C4-2B (cell line): Measurements from ENCODE around the gene CUL3.

Source experiments
- H3K27ac ChIP-seq: fragments of 450-650 bp; 2 replicates; pipeline ENCODE4 v1.5.1; 2017
- ZFX ChIP-seq: fragments of 450-650 bp; IDR thresholded peaks from 2 replicates; pipeline ENCODE4 v1.6.1; 2017
- TF ChIP-seq, protein P1 (sequence below): fragments of 450-650 bp; conservative IDR thresholded peaks from 2 replicates; pipeline ENCODE4 v1.5.1; 2017; ENCODE audit warnings: mild to moderate bottlenecking

Gene CUL3

DNA sequence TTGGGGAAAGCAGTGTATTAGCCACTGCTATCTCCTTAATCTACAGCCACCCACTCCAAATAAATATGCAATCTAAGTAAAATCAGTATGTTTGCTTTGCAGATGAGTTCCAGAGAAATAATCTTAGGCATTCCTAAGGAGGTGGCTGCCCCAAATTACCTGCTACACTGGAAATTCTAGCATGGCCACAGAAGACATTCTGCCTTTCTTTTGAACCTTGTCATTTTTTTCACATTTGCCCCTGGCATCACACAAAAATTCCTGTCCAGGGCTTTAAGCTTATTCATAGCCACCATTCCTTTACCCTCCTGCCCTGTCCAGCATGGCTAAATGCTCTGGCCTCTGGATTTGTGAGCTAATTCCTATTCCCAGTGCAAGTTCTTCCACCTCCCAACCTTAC, 146.4 kb downstream of the CUL3 start:
- no peak overlapping the region for H3K27ac ChIP-seq
- TF ChIP-seq ZFX, result no peak
- TF ChIP-seq, protein P1, sequence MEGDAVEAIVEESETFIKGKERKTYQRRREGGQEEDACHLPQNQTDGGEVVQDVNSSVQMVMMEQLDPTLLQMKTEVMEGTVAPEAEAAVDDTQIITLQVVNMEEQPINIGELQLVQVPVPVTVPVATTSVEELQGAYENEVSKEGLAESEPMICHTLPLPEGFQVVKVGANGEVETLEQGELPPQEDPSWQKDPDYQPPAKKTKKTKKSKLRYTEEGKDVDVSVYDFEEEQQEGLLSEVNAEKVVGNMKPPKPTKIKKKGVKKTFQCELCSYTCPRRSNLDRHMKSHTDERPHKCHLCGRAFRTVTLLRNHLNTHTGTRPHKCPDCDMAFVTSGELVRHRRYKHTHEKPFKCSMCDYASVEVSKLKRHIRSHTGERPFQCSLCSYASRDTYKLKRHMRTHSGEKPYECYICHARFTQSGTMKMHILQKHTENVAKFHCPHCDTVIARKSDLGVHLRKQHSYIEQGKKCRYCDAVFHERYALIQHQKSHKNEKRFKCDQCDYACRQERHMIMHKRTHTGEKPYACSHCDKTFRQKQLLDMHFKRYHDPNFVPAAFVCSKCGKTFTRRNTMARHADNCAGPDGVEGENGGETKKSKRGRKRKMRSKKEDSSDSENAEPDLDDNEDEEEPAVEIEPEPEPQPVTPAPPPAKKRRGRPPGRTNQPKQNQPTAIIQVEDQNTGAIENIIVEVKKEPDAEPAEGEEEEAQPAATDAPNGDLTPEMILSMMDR, result no peak

- no peak for TF ChIP-seq ZFX
- TF ChIP-seq, protein P1, result no peak
- H3K27ac ChIP-seq, result no peak overlapping the region
Measured at GRCh38 chr2:224436634-224437033, 148.5 kb downstream of the CUL3 start.

DNA sequence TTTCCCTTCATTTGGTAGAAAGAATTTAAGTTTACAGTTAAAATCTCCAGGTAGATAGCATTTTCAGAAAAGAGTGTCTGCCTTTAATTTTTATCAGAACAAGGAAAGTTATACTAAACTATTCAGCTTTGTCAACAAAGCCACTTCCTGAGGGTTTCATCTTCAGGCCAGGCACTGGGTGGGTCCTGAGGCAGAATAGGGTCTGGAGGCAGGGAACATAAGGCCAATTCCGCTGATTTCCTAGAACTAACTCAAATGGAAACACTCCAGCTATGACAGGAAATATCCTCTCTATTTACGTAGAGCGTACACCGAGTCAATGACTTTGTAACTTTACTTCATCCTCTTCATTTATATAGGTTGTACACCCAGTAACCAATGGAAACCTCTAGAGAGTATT, 150.5 kb downstream of the CUL3 start:
- TF ChIP-seq ZFX, result no peak
- TF ChIP-seq, protein P1, result no peak
- H3K27ac ChIP-seq, result no peak overlapping the region

DNA sequence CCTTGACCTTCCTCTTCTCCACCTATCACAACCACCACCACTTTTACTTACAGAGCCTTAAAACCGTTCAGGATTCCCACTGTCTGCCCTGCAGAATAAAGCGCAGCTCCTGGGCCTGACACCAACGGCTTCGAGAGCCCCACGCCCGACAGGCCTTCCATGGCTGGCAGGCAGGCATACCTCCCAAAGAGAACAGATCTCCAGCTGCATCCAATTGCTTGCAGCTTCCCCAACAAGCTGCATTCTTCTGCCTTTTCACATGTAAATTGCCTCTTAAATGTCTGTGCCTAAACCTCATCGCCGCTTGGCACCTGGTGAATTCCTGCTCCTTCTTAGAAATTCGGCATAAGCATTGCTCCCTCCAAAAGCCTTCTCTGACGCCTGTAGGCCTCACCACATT, 151.7 kb downstream of the CUL3 start:
- no peak for TF ChIP-seq ZFX
- TF ChIP-seq, protein P1, result no peak
- no peak overlapping the region for H3K27ac ChIP-seq

GRCh38 chr2:224432003-224432579, 153.1 kb downstream of the CUL3 start:
- no peak for TF ChIP-seq ZFX
- TF ChIP-seq, protein P1, result no peak
- no peak overlapping the region for H3K27ac ChIP-seq

GRCh38 chr2:224429441-224429810, 155.7 kb downstream of the CUL3 start:
- TF ChIP-seq ZFX, result no peak
- TF ChIP-seq, protein P1, result no peak
- no peak overlapping the region for H3K27ac ChIP-seq

DNA sequence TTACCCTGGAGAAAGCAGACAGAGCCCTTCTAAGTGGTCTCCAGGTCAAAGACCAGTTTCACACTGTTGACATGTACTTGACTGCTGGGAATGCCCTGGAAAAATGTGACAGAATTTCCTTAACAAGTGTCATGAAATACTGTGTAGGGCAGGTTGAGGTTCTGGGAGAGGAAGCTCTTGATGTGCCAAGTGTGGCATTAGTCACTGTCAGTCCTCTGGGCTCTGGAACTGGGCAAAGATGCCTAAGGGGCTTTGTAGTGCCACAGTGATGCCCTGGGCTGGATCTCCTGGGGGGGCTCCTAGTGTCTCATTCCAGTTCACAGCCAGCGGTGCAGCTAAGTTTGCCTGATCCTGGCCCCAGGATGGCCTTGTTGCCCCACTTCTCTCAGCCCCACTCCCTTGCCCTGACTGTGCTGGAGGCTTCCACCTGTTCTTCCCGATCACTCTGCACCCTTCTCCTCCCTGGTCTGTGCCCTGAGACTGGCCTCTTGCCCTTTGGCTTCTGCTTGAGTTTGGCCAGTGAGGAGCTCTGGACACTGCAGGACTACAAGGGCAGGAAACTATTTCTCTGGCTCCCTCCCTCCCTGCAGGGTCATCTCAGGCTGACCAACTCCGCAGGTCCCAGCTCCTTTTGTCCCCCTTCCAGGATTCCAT, 156.2 kb downstream of the CUL3 start:
- no peak overlapping the region for H3K27ac ChIP-seq
- no peak for TF ChIP-seq ZFX
- TF ChIP-seq, protein P1, result no peak
